ENCODE results near the gene C2CD2. TPM values are rescaled to one million over a fixed set of nuclear protein-coding genes. Genes with fewer than 3 reads are reported as not detected.

C2CD2 gene
- total and polyA plus RNA-seq, 2 donors (not counting 1 experiment from before 2014, with no cell fraction given), result 6.8 to 11.9 TPM

DNA sequence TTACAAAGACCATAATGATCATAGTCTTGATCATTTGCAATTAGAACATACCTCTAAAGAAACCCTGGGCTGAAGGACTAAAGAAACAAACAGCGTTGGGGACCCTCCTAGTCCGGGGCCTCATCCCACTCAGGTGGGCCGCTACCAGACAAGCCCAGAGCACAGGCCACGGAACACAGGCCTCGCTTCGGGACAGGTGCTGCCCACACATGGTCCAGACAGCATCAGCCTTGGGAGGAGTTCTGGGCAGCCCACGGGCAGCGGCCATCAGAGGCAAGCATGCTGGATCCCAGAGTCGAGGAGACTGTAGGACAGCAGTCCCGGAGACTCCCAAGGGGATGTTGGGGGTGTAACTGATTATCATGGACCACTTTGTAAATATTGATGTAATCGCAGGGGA is 4.9 kb downstream of the C2CD2 start:
- H3K4me3 Mint-ChIP-seq, result no peak overlapping the region
- ChIA-PET CTCF (no interaction called here), POLR2A (interaction anchor here (0.7 kb wide), 1 partner anchor 113 kb away, joined by 5 read pairs; no protein-coding TSS in a partner anchor)
- H3K27ac Mint-ChIP-seq, result no peak overlapping the region
- Histone ChIP-seq H3K9ac (ENCODE audit: low read length) (no peak overlapping the region), H3K27me3 (replicated peaks in 1 of 4; ENCODE audit: control extremely low read depth in 1 of 4, control insufficient read depth in 3 of 4, insufficient read depth in 4 of 4, low read length in 3 of 4) (peaks cover 0 to 11% (median 2%) of the 10 kb centered on the region in 4 experiments), H3K9me3 (ENCODE audit: control extremely low read depth in 1 of 3, control insufficient read depth in 2 of 3, insufficient read depth in 1 of 3, low read length in 2 of 3) (no peaks in the 10 kb centered on the region), H3K79me2 (ENCODE audit: control insufficient read depth, insufficient read depth, low read length) (no peaks in the 10 kb centered on the region), H4K20me1 (ENCODE audit: control insufficient read depth, insufficient read depth, low read length, poor library complexity, severe bottlenecking) (no peaks in the 10 kb centered on the region), H2AFZ (ENCODE audit: insufficient read depth, low read depth, low read length, poor library complexity, severe bottlenecking) (no peak overlapping the region), H3K36me3 (replicated peaks in 1 of 2; ENCODE audit: control extremely low read depth in 1 of 2, control insufficient read depth in 1 of 2, extremely low read depth in 1 of 2, insufficient read depth in 2 of 2, low read length in 1 of 2) (no peaks in the 10 kb centered on the region), H3K4me1 (ENCODE audit: control insufficient read depth in 2 of 2, insufficient read depth in 2 of 2, low read length in 2 of 2) (peaks cover 3 to 5% of the 10 kb centered on the region in 2 donors), H3K4me3 (ENCODE audit: control extremely low read depth in 1 of 5, extremely low read depth in 1 of 5, insufficient read depth in 1 of 5, low read depth in 2 of 5, low read length in 4 of 5) (no peak overlapping the region), H3K4me2 (replicated peaks; ENCODE audit: low read depth, low read length, poor library complexity, severe bottlenecking) (no peak overlapping the region), H3K27ac (ENCODE audit: low read length in 2 of 2) (no peak overlapping the region)
- ATAC-seq (ENCODE audit: low read depth), result no peak
- peaks cover 10% of the 10 kb centered on the region for H3K27me3 Mint-ChIP-seq
- no peak for DNase-seq
- no peaks in the 10 kb centered on the region for H3K9me3 Mint-ChIP-seq (ENCODE audit: insufficient read depth)
- intact Hi-C loops (cut with micrococcal nuclease), result no loop called here
- TF ChIP-seq, protein P1, sequence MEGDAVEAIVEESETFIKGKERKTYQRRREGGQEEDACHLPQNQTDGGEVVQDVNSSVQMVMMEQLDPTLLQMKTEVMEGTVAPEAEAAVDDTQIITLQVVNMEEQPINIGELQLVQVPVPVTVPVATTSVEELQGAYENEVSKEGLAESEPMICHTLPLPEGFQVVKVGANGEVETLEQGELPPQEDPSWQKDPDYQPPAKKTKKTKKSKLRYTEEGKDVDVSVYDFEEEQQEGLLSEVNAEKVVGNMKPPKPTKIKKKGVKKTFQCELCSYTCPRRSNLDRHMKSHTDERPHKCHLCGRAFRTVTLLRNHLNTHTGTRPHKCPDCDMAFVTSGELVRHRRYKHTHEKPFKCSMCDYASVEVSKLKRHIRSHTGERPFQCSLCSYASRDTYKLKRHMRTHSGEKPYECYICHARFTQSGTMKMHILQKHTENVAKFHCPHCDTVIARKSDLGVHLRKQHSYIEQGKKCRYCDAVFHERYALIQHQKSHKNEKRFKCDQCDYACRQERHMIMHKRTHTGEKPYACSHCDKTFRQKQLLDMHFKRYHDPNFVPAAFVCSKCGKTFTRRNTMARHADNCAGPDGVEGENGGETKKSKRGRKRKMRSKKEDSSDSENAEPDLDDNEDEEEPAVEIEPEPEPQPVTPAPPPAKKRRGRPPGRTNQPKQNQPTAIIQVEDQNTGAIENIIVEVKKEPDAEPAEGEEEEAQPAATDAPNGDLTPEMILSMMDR (IDR thresholded peaks at IDR 0.05), result no peak
- TF ChIP-seq EZH2 (IDR thresholded peaks at IDR 0.05; ENCODE audit: borderline replicate concordance, insufficient read depth, low read depth, low read length, poor library complexity, severe bottlenecking), result no peak
- no peaks in the 10 kb centered on the region for H3K4me1 Mint-ChIP-seq
- 95% methylated on average over 8 of the region's 11 CpGs for WGBS (ENCODE audit: insufficient coverage)

DNA sequence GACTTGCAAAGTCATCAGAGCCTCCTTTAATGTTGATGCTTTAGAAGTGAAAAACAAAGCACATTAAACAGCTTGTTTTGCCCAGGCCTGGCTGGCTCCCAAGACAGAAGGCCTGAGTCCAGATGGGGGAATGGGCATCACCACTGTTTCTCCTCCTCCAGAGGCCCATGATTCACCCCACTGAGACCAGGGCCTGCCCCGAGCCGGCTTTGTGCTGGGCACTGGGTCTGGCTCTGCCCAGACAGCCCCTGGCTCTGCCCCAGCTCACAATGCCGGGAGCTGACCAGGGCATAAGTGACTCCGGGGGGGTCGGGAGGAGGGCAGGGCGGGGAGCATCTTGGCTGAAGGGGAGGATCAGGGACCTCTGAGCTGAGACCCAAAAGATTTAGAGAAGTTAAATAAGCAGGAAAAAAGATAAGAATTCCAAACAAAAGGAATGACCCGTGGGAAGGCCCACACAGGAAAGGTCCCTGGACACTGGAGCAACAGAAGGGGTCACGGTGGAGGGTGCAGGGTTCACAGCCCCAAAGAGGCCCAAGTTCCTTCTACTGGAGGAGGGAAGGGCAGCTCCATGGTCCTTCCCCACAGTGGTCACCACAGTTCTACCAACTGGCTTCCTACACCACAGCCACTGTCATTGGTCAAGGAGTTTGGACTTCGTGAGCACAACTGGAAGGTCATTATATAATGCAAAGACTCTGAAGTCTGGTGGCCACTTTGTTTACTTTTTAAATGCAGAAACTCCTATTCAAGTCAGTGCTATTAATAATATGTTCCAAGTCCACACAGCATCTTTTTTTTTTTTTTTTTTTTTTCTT is 5.5 kb downstream of the C2CD2 start:
- no peak overlapping the region for H3K4me3 Mint-ChIP-seq
- H3K27me3 Mint-ChIP-seq, result peaks cover 10% of the 10 kb centered on the region
- ChIA-PET POLR2A (interaction anchor here (0.7 kb wide), 1 partner anchor 114 kb away, joined by 5 read pairs; no protein-coding TSS in a partner anchor), CTCF (no interaction called here)
- H3K4me3 ChIP-seq (ENCODE audit: control extremely low read depth in 1 of 5, extremely low read depth in 1 of 5, insufficient read depth in 1 of 5, low read depth in 2 of 5, low read length in 4 of 5), result no peak overlapping the region
- H3K79me2 ChIP-seq (ENCODE audit: control insufficient read depth, insufficient read depth, low read length), result no peaks in the 10 kb centered on the region
- H3K4me2 ChIP-seq (replicated peaks; ENCODE audit: low read depth, low read length, poor library complexity, severe bottlenecking), result no peak overlapping the region
- no peaks in the 10 kb centered on the region for H3K36me3 ChIP-seq (replicated peaks in 1 of 2; ENCODE audit: control extremely low read depth in 1 of 2, control insufficient read depth in 1 of 2, extremely low read depth in 1 of 2, insufficient read depth in 2 of 2, low read length in 1 of 2)
- H3K9me3 Mint-ChIP-seq (ENCODE audit: insufficient read depth), result no peaks in the 10 kb centered on the region
- H3K4me1 Mint-ChIP-seq, result no peaks in the 10 kb centered on the region
- intact Hi-C loops (cut with micrococcal nuclease), result no loop called here
- H3K9me3 ChIP-seq (ENCODE audit: control extremely low read depth in 1 of 3, control insufficient read depth in 2 of 3, insufficient read depth in 1 of 3, low read length in 2 of 3), result no peaks in the 10 kb centered on the region
- H3K27me3 ChIP-seq (replicated peaks in 1 of 4; ENCODE audit: control extremely low read depth in 1 of 4, control insufficient read depth in 3 of 4, insufficient read depth in 4 of 4, low read length in 3 of 4), result peaks cover 0 to 11% (median 2%) of the 10 kb centered on the region in 4 experiments
- TF ChIP-seq EZH2 (IDR thresholded peaks at IDR 0.05; ENCODE audit: borderline replicate concordance, insufficient read depth, low read depth, low read length, poor library complexity, severe bottlenecking), result no peak
- TF ChIP-seq, protein P1 (IDR thresholded peaks at IDR 0.05), result no peak
- ATAC-seq (ENCODE audit: low read depth) (no peak), DNase-seq (no peak)
- peaks cover 3 to 4% of the 10 kb centered on the region in 2 donors for H3K4me1 ChIP-seq (ENCODE audit: control insufficient read depth in 2 of 2, insufficient read depth in 2 of 2, low read length in 2 of 2)
- no peak overlapping the region for H2AFZ ChIP-seq (ENCODE audit: insufficient read depth, low read depth, low read length, poor library complexity, severe bottlenecking)
- H3K9ac ChIP-seq (ENCODE audit: low read length), result no peak overlapping the region
- WGBS (ENCODE audit: insufficient coverage), result 86% methylated on average over 7 of the region's 9 CpGs
- no peak overlapping the region for H3K27ac ChIP-seq (ENCODE audit: low read length in 2 of 2)
- H3K27ac Mint-ChIP-seq, result no peak overlapping the region
- no peaks in the 10 kb centered on the region for H4K20me1 ChIP-seq (ENCODE audit: control insufficient read depth, insufficient read depth, low read length, poor library complexity, severe bottlenecking)
